Fibroblast of lung (primary cell): ENCODE measurements around the gene RTN4.

ENCODE experiments used
- EZH2 ChIP-seq: IDR thresholded peaks from 2 replicates; pipeline ENCODE4 v1.5.1; 2012; ENCODE audit warnings: low read length, control low read depth, mild to moderate bottlenecking; ENCODE audit errors: missing control alignments
- TF ChIP-seq, protein P1 (sequence below), 2 donors: IDR thresholded peaks in 1 of 2; conservative IDR thresholded peaks in 1 of 2; 1 replicate in 1 of 2; 2 replicates in 1 of 2; pipeline ENCODE4 v1.5.1; 2011 to 2012; ENCODE audit warnings: low read length in 2 of 2, control low read depth in 1 of 2, inconsistent platforms in 1 of 2, low read depth in 1 of 2, mild to moderate bottlenecking in 1 of 2

- TF ChIP-seq, protein P1, sequence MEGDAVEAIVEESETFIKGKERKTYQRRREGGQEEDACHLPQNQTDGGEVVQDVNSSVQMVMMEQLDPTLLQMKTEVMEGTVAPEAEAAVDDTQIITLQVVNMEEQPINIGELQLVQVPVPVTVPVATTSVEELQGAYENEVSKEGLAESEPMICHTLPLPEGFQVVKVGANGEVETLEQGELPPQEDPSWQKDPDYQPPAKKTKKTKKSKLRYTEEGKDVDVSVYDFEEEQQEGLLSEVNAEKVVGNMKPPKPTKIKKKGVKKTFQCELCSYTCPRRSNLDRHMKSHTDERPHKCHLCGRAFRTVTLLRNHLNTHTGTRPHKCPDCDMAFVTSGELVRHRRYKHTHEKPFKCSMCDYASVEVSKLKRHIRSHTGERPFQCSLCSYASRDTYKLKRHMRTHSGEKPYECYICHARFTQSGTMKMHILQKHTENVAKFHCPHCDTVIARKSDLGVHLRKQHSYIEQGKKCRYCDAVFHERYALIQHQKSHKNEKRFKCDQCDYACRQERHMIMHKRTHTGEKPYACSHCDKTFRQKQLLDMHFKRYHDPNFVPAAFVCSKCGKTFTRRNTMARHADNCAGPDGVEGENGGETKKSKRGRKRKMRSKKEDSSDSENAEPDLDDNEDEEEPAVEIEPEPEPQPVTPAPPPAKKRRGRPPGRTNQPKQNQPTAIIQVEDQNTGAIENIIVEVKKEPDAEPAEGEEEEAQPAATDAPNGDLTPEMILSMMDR (conservative IDR thresholded peaks at IDR 0.05 in 1 of 2, IDR thresholded peaks at IDR 0.05 in 1 of 2; ENCODE audit: low read depth in 1 of 2, low read length in 2 of 2): no peak
- TF ChIP-seq EZH2: no peak
These were observed 121.5 kb downstream of the RTN4 start for GRCh38 chr2:54928719-54929118.
